Left forelimb (tissue), 1 donor: ENCODE data around the gene MLXIPL.
"Not testable (repeated sequence)": the region's sequence is repeated elsewhere in the genome, so short reads cannot be mapped to it uniquely, and the experiment has no call there.

Experiments used
- DNase-seq: peaks from one replicate; pipeline ENCODE4 v3.0.0-alpha.2; 2018; ENCODE audit warnings: low spot score

MLXIPL gene

GRCh38 chr7:73581006-73581405 is 43.3 kb downstream of the MLXIPL start:
- DNase-seq, result not testable (repeated sequence)

DNA sequence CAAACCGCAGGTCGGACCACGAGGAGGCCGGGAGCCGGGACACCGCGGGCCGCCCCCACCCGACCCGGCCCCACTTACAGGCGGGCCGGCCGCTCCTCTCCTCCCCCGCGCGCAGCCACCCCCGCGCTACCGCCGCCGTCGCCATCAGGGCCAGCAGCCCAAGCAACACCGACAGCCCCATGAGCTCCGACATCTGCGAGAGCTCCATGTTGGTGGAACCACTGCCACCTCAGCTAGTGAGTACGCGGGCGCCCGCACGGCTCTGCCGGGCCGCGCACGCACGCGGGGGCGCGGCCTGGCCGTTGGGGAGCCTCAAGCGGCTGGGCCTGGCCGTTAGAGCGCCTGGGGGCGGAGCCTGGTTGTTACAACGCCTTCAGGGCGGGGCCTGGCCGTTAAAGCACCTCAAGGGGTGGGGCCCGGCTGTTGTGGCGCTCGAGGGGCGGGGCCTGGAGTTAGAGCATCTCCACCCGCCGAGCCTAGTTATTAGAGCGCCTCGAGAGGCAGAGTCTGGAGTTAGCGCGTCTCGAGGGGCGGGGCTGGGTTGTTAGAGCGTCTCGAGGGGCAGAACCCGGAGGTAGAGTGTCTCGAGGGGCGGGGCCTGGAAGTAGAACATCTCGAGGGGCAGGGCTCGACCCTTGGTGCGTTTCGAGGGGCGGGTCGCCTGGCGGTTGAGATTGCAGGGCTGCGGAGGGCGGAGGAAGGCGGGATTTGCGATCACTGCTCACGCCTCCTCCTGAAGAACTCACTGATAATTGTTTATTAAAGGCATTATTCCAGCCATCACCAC is 45.8 kb downstream of the MLXIPL start, which contains the start of gene TBL2:
Gene TBL2, minus strand, starts transcription at position 238 of the 787 bp plus-strand sequence. Its CDS starts 30 bp downstream, at position 208.
- DNase-seq, result peak; percentile 98

DNA sequence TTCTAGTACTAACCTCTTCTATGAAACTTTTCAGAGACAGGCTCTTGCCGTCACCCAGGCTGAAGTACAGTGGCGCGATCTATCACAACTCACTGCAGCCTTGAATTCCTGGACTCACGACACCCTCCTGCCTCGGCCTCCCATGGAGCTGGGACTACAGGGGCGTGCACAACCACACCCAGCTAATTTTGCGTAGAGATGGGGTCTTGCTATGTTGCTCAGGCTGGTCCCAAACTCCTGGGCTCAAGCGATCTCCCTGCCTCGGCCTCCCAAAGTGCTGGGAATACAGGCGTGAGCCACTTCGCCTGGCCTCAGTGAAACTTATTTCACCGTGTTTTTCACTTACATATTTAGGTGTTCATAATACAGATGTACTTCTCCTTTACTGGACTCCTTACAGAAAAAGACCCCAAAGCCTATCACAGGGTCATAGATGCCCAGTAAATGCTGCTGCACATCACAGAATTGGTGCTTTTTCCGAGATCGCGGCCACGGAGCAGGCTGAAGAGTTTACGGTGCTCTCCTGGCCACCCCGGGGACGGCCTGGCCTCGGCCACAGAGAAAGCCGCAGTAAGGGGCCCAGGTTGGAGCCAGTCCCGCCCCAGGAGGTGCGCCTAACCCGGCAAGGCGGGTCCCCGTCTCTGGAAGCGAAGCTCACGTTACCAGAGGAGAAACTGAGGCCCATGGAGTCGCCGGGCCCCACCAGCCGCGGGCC is 46.5 kb downstream of the MLXIPL start:
- DNase-seq, result no peak

DNA sequence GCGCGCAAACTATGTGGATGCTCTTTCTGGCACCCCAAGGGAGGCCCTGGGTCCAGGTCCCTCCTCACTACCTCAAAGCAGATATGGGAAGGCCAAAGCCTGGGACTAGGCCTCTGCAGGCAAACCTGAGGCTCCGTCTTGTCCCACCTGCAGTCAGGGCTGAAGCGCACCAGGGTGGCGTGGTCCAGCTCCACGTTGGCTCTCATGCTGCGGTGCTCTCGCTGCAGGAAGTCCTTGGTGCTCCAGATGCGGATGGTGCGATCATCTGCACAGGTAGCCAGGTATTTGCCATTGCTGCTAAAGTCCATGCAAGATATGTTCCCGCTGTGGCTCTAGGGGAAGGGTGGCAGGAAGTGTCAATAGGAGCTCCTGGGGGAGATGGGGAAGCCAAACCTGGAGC is 50.5 kb downstream of the MLXIPL start:
- no peak for DNase-seq

DNA sequence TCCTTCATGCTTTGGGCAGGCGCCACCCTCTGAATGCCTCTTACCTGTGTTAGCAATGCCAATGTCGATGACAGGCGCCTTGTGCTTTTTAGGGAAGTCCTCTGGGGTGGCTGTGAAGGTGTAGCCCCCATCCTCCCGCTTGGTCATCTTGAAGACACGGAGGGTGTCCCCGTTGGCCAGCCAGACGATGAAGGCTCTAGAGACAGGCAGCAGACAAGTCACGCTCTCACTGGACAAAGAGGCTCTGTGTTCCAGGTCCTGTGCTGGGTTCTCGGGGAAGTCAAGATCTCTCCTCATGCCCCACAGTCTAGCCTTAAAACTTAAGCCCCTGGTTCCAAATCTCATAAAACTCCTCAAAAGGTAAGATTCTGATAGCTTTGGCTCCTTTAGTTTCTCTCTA is 51.0 kb downstream of the MLXIPL start:
- DNase-seq, result no peak

- DNase-seq, result no peak
Measured at GRCh38 chr7:73572767-73573186, 51.5 kb downstream of the MLXIPL start.

GRCh38 chr7:73570977-73571376 is 53.3 kb downstream of the MLXIPL start:
- no peak for DNase-seq

DNA sequence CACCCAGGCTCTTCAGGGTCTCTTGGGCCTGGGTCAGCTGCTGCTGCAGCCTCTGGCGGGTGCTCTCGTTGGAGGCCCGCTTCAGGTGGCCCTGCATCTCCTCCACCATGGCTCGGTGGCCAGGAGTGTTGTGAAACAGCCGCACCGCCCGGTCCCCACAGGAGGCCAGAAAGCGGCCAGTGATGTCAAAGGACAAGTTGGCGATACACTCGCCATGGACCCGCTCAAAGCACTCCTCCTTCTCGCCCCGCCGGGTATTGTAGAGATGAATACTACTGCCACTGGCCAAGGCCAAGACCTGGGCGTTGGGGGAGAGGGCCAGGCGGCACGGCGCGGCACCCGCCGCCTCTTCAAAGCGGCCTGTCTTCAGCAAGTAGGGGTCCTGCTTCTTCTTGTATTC is 53.8 kb downstream of the MLXIPL start:
- DNase-seq, result no peak

DNA sequence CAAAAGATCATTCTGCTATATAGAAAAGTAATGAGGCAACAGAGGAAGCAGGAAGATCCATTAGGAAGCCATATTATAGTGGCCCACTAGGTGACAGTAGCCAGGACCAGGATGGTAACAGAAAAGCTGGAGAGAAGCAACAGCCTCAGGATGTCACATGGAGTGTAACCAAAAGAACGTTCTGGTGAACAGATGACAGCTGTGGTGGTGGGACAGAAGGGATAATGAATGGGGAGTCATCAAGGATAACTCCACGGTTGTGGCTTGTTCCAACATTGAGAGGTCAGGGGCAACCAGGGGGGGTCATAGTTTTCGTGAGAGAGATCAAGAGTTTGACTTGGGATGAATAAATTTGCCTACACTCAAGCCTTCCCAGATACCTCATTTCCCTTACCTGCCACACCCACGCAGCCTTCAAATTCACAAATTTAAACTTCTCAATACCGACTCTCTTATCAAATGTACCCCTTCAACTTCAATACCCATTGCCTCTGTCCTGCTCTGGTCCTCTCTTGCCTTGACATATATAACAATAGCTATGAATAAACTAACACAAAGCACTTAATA is 55.2 kb downstream of the MLXIPL start:
- DNase-seq, result no peak

DNA sequence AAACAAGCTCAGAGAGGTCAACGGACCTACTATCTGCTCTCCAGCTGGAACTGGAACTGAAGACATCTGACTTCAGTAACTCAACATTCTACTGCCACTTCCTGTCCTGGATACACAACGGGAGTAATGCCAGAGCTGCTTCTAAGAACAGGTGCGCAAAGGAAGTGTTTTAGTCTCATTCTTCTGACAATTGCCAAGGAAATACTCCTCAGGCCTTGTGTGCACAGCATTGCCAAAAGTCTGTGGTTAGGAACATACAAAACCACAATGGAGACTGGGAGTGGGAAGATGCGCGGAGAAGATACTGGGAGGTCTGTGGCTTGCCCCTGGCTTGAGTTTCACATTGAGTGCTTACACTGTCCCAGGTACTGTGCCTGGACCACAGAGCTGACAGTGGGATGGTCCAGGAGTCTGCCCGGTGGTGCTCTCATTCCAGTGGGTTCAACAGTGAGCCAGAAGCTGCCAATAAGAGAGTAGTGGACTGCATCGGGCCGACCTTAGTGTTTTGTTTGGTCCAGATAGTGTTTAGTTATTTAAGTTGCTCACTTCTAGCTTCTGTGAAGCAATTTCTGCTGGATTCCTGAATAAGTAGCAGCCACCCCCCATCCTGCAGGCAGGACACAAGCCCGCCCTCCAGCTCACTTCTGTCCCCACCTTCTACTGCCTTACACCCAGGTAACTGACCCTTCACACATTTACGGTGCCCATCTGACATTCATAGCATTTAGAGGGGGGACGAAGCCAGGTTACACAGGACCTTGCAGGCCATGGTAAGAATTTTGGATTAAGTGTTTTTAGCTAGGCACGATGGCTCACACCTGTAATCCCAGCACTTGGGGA is 56.3 kb downstream of the MLXIPL start:
- DNase-seq, result no peak

- no peak for DNase-seq
Measured at GRCh38 chr7:73567140-73567539, 57.2 kb downstream of the MLXIPL start.

GRCh38 chr7:73566431-73566830 is 57.9 kb downstream of the MLXIPL start:
- not testable (repeated sequence) for DNase-seq

GRCh38 chr7:73565675-73566340 is 58.5 kb downstream of the MLXIPL start:
- DNase-seq, result no peak

DNA sequence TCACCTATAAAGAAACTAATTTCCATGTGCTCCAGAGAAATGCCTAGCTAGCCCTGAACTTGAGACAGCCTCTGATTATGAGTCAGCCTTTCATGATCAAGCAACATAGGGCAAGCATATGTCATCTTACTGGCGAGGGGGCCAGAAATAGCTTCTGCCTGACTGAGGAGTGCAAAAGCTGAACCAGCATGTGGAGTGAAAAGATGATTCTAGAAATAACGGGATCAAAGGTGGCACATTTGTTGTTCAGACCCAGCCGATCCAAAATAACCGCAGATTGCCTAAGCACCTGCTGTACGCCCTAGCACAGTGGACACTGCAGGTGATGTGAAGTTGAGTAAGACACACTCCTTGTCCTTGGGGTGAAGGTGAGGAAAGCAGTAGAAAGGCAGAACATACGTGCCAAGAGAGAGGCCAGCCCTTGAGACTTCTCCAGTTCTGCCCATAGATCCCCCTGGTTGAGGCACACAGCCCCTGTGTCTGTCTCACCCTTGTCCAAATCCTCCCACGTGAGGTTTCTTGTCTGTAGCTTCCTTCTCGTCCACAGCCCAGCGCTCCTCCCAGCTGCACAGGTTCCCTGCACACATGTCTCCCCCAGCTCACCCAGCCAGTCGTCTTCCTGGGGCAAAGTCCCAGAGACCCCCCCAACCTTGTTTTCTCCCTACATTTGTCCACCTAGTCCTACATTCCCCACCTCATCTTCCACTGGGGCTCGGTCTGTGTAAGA is 64.0 kb downstream of the MLXIPL start:
- DNase-seq, result no peak

GRCh38 chr7:73557397-73558257 is 66.7 kb downstream of the MLXIPL start, which contains the start of gene BCL7B:
Gene BCL7B (minus strand): TSS chr7:73557690. CDS start chr7:73557578, 112 bp downstream.
- DNase-seq, result peak; percentile 83

DNA sequence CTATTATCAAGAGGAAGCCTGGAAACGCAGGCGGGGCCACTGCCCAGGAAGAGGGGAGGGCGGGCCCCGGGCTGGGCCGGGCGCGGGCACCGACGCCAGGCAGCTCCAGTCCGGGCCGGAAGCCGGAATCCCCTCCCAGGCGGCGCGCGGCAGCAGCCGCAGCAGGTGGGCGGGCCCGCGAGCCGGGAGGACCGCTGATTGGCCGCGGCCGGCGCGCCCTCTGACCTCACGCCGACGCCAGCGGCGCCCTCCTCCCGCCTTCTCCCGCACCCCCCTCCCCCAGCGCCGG is 67.3 kb downstream of the MLXIPL start:
- DNase-seq, result peak; percentile 93

GRCh38 chr7:73556208-73557107 is 67.9 kb downstream of the MLXIPL start:
- DNase-seq, result no peak

DNA sequence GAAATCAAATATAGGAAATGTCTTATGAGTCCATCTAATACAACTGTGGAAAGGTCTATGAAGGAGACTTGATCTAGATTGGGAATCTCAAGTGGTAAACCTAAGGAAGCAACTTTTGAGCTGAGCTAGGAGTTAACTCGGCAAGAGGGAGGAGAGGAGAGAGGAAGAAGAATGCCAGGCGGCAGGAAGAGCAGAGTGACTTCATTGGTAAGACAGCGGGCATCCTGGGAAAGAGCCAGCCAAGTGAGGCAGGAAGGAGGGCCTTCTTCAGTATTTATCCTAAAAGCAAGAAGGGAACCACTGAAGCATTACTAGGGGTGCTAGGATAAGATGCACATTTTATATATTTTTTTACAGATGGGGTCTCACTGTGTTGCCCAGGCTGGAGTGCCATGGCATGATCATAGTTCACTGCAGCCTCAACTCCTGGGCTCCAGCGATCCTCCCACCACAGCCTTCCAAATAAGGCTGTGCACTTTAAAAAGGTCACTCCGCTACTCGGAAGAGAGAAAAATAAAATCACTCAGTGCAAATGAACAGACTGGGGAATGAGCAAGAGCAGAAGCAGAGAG is 68.8 kb downstream of the MLXIPL start:
- no peak for DNase-seq
